ENCODE results near the gene PNMA6E.
A peak's percentile ranks its signal among the peaks of the same experiment; 100 is the strongest.

The PNMA6E gene

DNA sequence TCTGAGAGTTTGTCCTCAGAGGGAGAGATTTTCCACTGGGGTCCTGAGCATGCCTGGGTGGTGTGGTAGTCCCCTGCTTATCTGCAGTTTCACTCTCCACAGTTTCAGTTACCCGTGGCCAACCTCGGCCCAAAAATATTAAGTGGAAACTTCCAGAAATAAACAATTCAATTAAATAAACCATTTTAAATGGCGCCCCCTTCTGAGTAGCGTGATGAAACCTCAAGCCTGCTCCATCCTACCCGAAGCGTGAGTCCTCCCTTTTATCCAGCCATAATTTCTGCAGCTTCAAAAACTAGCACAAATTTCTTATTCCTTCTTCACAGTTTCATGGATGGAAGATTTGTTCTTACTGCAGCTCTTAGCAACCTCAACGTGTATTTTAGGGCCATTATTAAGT, 26.7 kb downstream of the PNMA6E start:
- TF ChIP-seq, protein P1, sequence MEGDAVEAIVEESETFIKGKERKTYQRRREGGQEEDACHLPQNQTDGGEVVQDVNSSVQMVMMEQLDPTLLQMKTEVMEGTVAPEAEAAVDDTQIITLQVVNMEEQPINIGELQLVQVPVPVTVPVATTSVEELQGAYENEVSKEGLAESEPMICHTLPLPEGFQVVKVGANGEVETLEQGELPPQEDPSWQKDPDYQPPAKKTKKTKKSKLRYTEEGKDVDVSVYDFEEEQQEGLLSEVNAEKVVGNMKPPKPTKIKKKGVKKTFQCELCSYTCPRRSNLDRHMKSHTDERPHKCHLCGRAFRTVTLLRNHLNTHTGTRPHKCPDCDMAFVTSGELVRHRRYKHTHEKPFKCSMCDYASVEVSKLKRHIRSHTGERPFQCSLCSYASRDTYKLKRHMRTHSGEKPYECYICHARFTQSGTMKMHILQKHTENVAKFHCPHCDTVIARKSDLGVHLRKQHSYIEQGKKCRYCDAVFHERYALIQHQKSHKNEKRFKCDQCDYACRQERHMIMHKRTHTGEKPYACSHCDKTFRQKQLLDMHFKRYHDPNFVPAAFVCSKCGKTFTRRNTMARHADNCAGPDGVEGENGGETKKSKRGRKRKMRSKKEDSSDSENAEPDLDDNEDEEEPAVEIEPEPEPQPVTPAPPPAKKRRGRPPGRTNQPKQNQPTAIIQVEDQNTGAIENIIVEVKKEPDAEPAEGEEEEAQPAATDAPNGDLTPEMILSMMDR (IDR thresholded peaks at IDR 0.05; ENCODE audit: low read depth, low read length), result 0 out of 2 replicates have a peak, but pooled peaks have one; percentile 12
- H3K4me3 ChIP-seq (ENCODE audit: low read depth, low read length), result no peak overlapping the region

DNA sequence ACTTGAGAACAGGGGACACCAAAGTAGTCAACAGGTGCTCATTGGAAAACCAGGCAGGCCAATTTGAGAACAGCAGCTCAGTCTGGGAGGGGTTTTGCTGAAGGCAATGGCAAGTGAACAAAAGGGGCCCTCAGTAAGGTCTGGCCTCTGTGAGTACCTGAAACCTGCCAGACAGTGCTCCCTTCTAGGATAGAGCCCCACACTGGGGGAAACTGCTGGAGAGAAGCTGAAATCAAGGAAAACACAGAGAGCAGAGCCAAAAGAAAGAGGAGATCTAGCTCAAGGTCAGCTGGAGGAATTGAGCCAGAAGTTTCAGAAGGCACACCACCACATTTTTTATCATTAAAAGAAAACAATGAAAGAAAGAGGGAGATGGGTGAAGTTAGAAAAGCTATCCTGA, 28.2 kb downstream of the PNMA6E start:
- H3K4me3 ChIP-seq (ENCODE audit: low read depth, low read length), result no peak overlapping the region
- TF ChIP-seq, protein P1 (IDR thresholded peaks at IDR 0.05; ENCODE audit: low read depth, low read length), result no peak

DNA sequence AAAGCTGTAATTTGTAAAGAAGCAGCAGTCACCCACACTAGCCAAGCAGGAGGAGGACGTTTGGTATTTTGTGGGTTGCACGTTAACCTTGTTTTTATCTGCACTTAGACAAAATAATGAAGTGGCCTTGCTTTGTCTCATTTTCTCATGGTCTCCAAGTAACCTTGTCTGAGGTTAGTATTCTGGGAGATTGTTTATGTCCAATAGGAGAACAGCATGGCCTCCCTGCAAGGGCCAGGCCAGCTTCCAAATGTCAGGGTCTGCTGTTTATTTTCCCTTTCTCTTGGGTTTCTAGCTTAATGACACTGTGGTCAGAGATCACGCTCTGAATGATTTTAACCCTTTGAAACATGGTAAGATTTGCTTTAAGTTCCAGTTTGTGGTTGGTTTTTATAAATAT, 29.9 kb downstream of the PNMA6E start:
- no peak overlapping the region for H3K4me3 ChIP-seq (ENCODE audit: low read depth, low read length)
- TF ChIP-seq, protein P1 (IDR thresholded peaks at IDR 0.05; ENCODE audit: low read depth, low read length), result no peak

DNA sequence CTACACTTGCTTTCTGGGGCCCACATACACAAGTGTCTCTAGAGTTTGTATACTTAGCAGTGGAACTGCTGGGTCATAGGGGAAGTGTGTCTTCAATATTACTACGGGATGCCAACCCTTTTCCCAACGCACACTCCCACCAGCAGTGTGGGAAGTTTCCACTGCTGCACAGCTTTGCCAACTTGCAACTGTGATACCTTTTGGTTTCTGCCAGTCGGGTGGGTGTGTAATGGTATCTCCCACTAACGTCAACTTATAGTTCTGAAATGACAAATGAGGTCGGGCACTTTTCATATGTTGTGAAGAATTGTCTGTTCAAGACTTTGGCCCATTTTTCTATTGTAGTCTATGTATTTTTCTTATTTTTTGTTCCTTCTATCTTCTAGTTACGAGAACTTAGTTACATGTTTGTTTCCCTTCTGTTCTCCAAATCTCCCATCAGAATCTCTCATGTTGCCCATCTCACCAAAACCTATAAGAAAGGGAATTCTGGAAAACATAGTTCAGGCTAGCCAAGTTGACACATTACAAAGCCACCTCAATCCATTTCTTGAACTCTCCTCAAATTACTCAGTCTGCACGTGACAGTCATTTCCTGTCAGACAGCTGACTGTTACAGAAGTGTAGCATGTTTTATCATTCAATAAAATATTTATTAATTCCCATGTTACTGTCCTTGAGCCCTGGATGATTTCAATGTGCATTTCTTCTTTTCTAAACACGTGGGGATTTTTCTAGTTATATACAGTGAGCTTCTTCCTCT, 30.7 kb downstream of the PNMA6E start:
- no peak overlapping the region for H3K4me3 ChIP-seq (ENCODE audit: low read depth, low read length)
- TF ChIP-seq, protein P1 (IDR thresholded peaks at IDR 0.05; ENCODE audit: low read depth, low read length), result no peak

DNA sequence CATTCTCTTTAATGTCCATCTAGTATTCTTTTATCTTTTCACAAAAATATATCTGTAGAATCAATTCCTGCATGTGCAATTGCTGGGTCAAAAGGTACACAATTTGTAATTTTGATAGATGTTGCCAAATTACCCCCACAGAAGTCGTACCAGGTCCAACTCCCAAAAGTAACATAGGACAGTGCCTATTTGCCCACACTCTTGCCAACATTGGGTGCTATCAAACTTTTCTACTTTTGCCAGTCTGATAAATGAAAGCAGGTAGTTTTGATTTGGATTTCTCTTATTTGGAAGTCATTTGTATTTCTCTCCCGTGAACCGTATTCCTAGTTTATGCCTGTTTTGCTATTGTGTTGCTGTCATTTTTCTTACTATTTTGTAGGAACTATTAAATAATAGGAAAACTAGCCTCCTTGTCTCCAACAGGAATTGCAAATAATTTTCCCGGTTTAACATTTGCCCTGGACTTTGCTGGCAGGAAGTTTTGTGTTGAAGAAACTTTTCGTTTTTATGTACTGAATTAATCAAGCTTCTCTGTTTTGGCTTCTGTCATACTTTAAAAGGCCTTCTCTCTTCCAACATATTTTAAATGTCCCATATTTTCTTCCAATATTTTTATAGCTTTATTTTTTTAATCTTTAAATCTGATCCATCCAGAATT, 34.1 kb downstream of the PNMA6E start:
- TF ChIP-seq, protein P1 (IDR thresholded peaks at IDR 0.05; ENCODE audit: low read depth, low read length), result no peak
- no peak overlapping the region for H3K4me3 ChIP-seq (ENCODE audit: low read depth, low read length)

DNA sequence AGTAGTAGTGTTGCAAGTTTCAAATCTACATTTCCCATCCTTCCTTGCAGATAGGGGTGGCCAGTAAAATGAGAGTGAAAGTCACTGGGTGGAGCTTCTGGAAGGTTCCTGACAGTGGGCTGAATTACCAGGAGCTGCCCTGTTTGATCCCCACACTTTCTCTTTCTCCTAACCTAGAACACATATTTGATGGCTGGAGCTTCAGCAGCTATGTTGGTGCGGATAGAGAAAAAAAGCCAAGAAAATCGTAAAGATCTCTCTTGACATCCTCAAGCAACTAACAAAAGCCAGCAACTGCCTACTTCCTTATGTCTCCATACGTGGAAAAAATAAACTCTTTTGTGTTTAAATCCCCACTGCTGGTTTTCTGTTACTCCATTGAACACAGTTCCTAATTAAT, 35.0 kb downstream of the PNMA6E start:
- no peak overlapping the region for H3K4me3 ChIP-seq (ENCODE audit: low read depth, low read length)
- TF ChIP-seq, protein P1 (IDR thresholded peaks at IDR 0.05; ENCODE audit: low read depth, low read length), result no peak

DNA sequence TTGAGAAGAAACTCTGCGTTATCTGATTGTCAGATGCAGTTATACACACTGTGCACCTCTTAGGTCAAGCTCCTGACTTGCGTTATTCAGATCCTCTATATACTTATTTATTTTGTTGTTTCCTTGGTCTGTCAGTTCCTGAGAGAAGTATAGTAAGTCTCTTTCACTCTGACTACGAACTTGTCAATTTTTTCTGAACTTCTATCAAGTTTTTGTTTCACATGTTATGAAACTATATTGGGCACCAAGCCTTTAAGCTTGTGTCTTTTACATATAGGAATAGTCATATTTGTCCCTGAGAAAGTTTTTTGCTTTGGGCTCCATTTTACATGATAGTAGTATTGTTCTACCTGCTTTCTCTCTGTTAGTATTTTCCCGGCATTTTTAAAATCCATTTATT, 35.5 kb downstream of the PNMA6E start:
- no peak overlapping the region for H3K4me3 ChIP-seq (ENCODE audit: low read depth, low read length)
- TF ChIP-seq, protein P1 (IDR thresholded peaks at IDR 0.05; ENCODE audit: low read depth, low read length), result no peak

Data from WI38 (cell line).